ENCODE data around the gene DCTN1. TPM values are rescaled to one million over a fixed set of nuclear protein-coding genes. Genes with fewer than 3 reads are reported as not detected.

DCTN1 gene
- total RNA-seq (2022) (113 and 117 TPM in 2 replicates), Bru-seq, nascent RNA (percentile 64 among the genes with signal in this experiment), BruChase-seq, experiment 1, labeled RNA remaining after a 6-hour chase (percentile 76 among the genes with signal in this experiment), BruChase-seq, experiment 2, labeled RNA remaining after a 2-hour chase (percentile 72 among the genes with signal in this experiment)
- long read RNA-seq, full-length matches to known transcripts: 182 of 339 reads
- long read RNA-seq, partial matches to known transcripts: 119 of 339 reads
- long read RNA-seq, other reads (novel, unspliced or antisense): 38 of 339 reads

- Mint-ChIP-seq H3K9me3 (ENCODE audit: unreplicated experiment) (no peaks in the 10 kb centered on the region), H3K4me1 (ENCODE audit: insufficient read depth, unreplicated experiment) (peaks cover 34% of the 10 kb centered on the region), H3K27me3 (ENCODE audit: insufficient read depth, unreplicated experiment) (no peaks in the 10 kb centered on the region), H3K27ac (ENCODE audit: low read depth, unreplicated experiment) (no peak within 1 kb of the TSS), H3K4me3 (ENCODE audit: unreplicated experiment) (peak within 1 kb of the TSS; percentile 43), H3K36me3 (ENCODE audit: insufficient read depth, unreplicated experiment) (peaks cover 20% of the 10 kb centered on the region)
- POLR2A ChIA-PET: interaction anchor here (0.7 to 1.6 kb wide), 2 partner anchors 9 to 11 kb away, joined by 3 to 4 read pairs; no protein-coding TSS in a partner anchor
- TSS peak; percentile 19 for BruUV-seq (replicated peaks)
- TF ChIP-seq, protein P1, sequence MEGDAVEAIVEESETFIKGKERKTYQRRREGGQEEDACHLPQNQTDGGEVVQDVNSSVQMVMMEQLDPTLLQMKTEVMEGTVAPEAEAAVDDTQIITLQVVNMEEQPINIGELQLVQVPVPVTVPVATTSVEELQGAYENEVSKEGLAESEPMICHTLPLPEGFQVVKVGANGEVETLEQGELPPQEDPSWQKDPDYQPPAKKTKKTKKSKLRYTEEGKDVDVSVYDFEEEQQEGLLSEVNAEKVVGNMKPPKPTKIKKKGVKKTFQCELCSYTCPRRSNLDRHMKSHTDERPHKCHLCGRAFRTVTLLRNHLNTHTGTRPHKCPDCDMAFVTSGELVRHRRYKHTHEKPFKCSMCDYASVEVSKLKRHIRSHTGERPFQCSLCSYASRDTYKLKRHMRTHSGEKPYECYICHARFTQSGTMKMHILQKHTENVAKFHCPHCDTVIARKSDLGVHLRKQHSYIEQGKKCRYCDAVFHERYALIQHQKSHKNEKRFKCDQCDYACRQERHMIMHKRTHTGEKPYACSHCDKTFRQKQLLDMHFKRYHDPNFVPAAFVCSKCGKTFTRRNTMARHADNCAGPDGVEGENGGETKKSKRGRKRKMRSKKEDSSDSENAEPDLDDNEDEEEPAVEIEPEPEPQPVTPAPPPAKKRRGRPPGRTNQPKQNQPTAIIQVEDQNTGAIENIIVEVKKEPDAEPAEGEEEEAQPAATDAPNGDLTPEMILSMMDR (IDR thresholded peaks at IDR 0.05; ENCODE audit: unreplicated experiment): no peak
- CTCF ChIA-PET: interaction anchor here (0.6 to 2.4 kb wide), 6 partner anchors 12 to 553 kb away, joined by 3 to 13 read pairs (median 4); no protein-coding TSS in a partner anchor
- intact Hi-C loops (cut with micrococcal nuclease): no loop called here
- DNase-seq (ENCODE audit: unreplicated experiment): peak; percentile 52
Measured at GRCh38 chr2:74379851-74380789, at the start of gene DCTN1. DCTN1 (minus strand) TSS chr2:74380311; CDS start chr2:74380037, 274 bp downstream.

DNA sequence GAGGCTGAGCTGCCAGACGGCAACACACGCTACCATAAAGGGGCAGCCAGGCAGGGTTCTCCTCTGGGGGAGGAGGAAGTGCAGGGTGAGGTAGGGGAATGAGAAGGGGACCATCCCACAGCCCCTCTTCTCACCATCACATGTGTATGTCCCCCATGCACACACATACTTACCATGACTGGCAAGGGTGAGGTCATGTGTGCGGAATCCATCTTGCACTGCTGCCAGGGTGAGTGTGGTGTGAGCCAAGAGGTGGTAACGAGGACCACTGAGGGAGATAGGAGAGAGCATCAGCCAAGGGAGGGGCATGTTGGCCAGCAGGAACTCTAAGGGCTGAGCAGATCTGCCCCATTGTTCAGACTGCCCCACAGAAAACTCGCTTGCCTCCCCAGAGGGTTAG lies 48.6 kb upstream of the DCTN1 start:
- no peaks in the 10 kb centered on the region for H3K9me3 Mint-ChIP-seq (ENCODE audit: unreplicated experiment)
- intact Hi-C loops (cut with micrococcal nuclease): no loop called here
- H3K36me3 Mint-ChIP-seq (ENCODE audit: insufficient read depth, unreplicated experiment): peaks cover 74% of the 10 kb centered on the region
- H3K27me3 Mint-ChIP-seq (ENCODE audit: insufficient read depth, unreplicated experiment): no peaks in the 10 kb centered on the region
- CTCF ChIA-PET: no interaction called here
- TF ChIP-seq, protein P1 (IDR thresholded peaks at IDR 0.05; ENCODE audit: unreplicated experiment): no peak
- no peak overlapping the region for H3K4me3 Mint-ChIP-seq (ENCODE audit: unreplicated experiment)
- H3K27ac Mint-ChIP-seq (ENCODE audit: low read depth, unreplicated experiment): no peak overlapping the region
- POLR2A ChIA-PET: interaction anchor here (1.0 to 1.6 kb wide), 2 partner anchors 14 to 77 kb away, joined by 3 to 5 read pairs; no protein-coding TSS in a partner anchor
- DNase-seq (ENCODE audit: unreplicated experiment): no peak
- BruUV-seq (replicated peaks): no TSS peak
- H3K4me1 Mint-ChIP-seq (ENCODE audit: insufficient read depth, unreplicated experiment): peaks cover 6% of the 10 kb centered on the region

- peaks cover 82% of the 10 kb centered on the region for H3K36me3 Mint-ChIP-seq (ENCODE audit: insufficient read depth, unreplicated experiment)
- H3K4me1 Mint-ChIP-seq (ENCODE audit: insufficient read depth, unreplicated experiment): peaks cover 12% of the 10 kb centered on the region
- POLR2A ChIA-PET: interaction anchor here (4.8 kb wide), 1 partner anchor 12 kb away, joined by 38 read pairs; the partner anchor contains the start of gene RTKN
- H3K9me3 Mint-ChIP-seq (ENCODE audit: unreplicated experiment): no peaks in the 10 kb centered on the region
- no peak overlapping the region for H3K4me3 Mint-ChIP-seq (ENCODE audit: unreplicated experiment)
- DNase-seq (ENCODE audit: unreplicated experiment): no peak
- no peak overlapping the region for H3K27ac Mint-ChIP-seq (ENCODE audit: low read depth, unreplicated experiment)
- no peaks in the 10 kb centered on the region for H3K27me3 Mint-ChIP-seq (ENCODE audit: insufficient read depth, unreplicated experiment)
- no TSS peak for BruUV-seq (replicated peaks)
- intact Hi-C loops (cut with micrococcal nuclease): no loop called here
- CTCF ChIA-PET: interaction anchor here (1.5 kb wide), 1 partner anchor 13 kb away, joined by 3 read pairs; no protein-coding TSS in a partner anchor
- TF ChIP-seq, protein P1 (IDR thresholded peaks at IDR 0.05; ENCODE audit: unreplicated experiment): no peak
Measured at GRCh38 chr2:74427551-74427950, 47.4 kb upstream of the DCTN1 start.

Measured in MCF 10A (cell line).